DND-41 (cell line): Measurements from ENCODE around the gene ADPGK.
"Not testable (repeated sequence)": the region's sequence is repeated elsewhere in the genome, so short reads cannot be mapped to it uniquely, and the experiment has no call there.

Experiments
- ATAC-seq: fragments of 200-7000 bp; cut with Tn5 transposase; 3 replicates; pipeline ENCODE4 v1.9.1; 2021; ENCODE audit warnings: low read depth; ENCODE audit not compliant: insufficient read depth
- DNase-seq: peaks from one replicate; pipeline ENCODE4 v3.0.0-alpha.2; 2020
- H2AFZ ChIP-seq: 2 replicates; pipeline ENCODE4 v1.6.0; 2012; ENCODE audit warnings: low read depth, low read length
- H3K27ac ChIP-seq: 2 replicates; pipeline ENCODE4 v1.5.1; 2012; ENCODE audit warnings: low read length, inconsistent platforms
- H3K27me3 ChIP-seq: fragments of 200-600 bp; sonication (generic); 2 replicates; pipeline ENCODE4 v1.6.0; 2012; ENCODE audit warnings: low read length, mild to moderate bottlenecking, inconsistent platforms; ENCODE audit not compliant: insufficient read depth, poor library complexity
- H3K36me3 ChIP-seq: 2 replicates; pipeline ENCODE4 v1.5.1; 2012; ENCODE audit warnings: low read length, inconsistent platforms; ENCODE audit not compliant: insufficient read depth
- H3K4me1 ChIP-seq: 2 replicates; pipeline ENCODE4 v1.5.1; 2012; ENCODE audit warnings: mild to moderate bottlenecking, low read length; ENCODE audit not compliant: insufficient read depth
- H3K4me2 ChIP-seq: 2 replicates; pipeline ENCODE4 v1.6.0; 2012; ENCODE audit warnings: mild to moderate bottlenecking, moderate library complexity, low read length, inconsistent platforms; ENCODE audit not compliant: insufficient read depth
- H3K4me3 ChIP-seq, 2 experiments: fragments of 200-600 bp in 1 of 2; shearing (Covaris generic) in 1 of 2; 2 replicates each; pipeline ENCODE4 v1.5.1; 2012 to 2016; ENCODE audit warnings: inconsistent platforms in 2 of 2, low read length in 2 of 2, mild to moderate bottlenecking in 2 of 2, low read depth in 1 of 2, moderate library complexity in 1 of 2
- H3K79me2 ChIP-seq: 2 replicates; pipeline ENCODE4 v1.6.0; 2012; ENCODE audit warnings: low read length, inconsistent platforms; ENCODE audit not compliant: insufficient read depth
- H3K9ac ChIP-seq: 2 replicates; pipeline ENCODE4 v1.6.0; 2012; ENCODE audit warnings: low read depth, mild to moderate bottlenecking, inconsistent platforms, low read length, moderate library complexity
- H3K9me3 ChIP-seq: 2 replicates; pipeline ENCODE4 v1.5.1; 2012; ENCODE audit warnings: low read length, moderate library complexity, mild to moderate bottlenecking, inconsistent platforms; ENCODE audit not compliant: insufficient read depth, severe bottlenecking
- H4K20me1 ChIP-seq: 2 replicates; pipeline ENCODE4 v1.6.0; 2012; ENCODE audit warnings: low read length; ENCODE audit not compliant: insufficient read depth
- EZH2 ChIP-seq: IDR thresholded peaks from 3 replicates; pipeline ENCODE4 v1.6.1; 2012; ENCODE audit warnings: borderline replicate concordance, low read depth, mild to moderate bottlenecking, moderate library complexity, low read length, inconsistent platforms; ENCODE audit not compliant: severe bottlenecking
- TF ChIP-seq, protein P1 (sequence below): IDR thresholded peaks from 2 replicates; pipeline ENCODE4 v1.5.1; 2012; ENCODE audit warnings: borderline replicate concordance, low read length, moderate library complexity, mild to moderate bottlenecking; ENCODE audit not compliant: poor library complexity, severe bottlenecking; ENCODE audit errors: extremely low read depth

ADPGK gene

DNA sequence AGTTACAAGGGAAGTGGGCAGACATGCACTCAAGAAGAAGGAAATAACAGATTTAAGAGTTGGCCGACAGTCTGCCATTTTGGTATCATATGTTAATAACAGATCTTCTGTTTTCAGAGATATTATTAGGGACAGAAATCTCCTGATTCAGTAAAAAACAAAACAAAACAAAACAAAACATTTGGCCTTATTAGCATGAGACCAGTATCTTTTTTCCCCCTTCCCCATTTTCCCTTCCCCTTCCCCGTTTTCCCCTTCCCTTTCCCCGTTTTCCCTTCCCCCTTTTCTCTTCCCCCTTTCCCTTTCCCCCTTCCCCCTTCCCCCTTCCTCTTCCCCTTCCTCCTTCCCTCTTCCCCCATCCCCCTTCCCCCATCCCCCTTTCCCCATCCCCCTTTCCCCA lies 58.1 kb downstream of the ADPGK start:
- Histone ChIP-seq H3K9me3 (no peaks in the 10 kb centered on the region), H3K27ac (no peak overlapping the region), H3K36me3 (no peaks in the 10 kb centered on the region), H2AFZ (no peak overlapping the region), H3K4me2 (no peak overlapping the region), H3K4me3 (no peak overlapping the region), H3K4me1 (no peaks in the 10 kb centered on the region), H3K79me2 (no peaks in the 10 kb centered on the region), H3K9ac (no peak overlapping the region), H4K20me1 (no peaks in the 10 kb centered on the region), H3K27me3 (no peaks in the 10 kb centered on the region)
- ATAC-seq (no peak), DNase-seq (no peak)
- no peak for TF ChIP-seq EZH2
- TF ChIP-seq, protein P1, sequence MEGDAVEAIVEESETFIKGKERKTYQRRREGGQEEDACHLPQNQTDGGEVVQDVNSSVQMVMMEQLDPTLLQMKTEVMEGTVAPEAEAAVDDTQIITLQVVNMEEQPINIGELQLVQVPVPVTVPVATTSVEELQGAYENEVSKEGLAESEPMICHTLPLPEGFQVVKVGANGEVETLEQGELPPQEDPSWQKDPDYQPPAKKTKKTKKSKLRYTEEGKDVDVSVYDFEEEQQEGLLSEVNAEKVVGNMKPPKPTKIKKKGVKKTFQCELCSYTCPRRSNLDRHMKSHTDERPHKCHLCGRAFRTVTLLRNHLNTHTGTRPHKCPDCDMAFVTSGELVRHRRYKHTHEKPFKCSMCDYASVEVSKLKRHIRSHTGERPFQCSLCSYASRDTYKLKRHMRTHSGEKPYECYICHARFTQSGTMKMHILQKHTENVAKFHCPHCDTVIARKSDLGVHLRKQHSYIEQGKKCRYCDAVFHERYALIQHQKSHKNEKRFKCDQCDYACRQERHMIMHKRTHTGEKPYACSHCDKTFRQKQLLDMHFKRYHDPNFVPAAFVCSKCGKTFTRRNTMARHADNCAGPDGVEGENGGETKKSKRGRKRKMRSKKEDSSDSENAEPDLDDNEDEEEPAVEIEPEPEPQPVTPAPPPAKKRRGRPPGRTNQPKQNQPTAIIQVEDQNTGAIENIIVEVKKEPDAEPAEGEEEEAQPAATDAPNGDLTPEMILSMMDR, result no peak

- H3K27me3 ChIP-seq, result no peaks in the 10 kb centered on the region
These were observed 59.5 kb downstream of the ADPGK start for GRCh38 chr15:72724028-72724427.

DNA sequence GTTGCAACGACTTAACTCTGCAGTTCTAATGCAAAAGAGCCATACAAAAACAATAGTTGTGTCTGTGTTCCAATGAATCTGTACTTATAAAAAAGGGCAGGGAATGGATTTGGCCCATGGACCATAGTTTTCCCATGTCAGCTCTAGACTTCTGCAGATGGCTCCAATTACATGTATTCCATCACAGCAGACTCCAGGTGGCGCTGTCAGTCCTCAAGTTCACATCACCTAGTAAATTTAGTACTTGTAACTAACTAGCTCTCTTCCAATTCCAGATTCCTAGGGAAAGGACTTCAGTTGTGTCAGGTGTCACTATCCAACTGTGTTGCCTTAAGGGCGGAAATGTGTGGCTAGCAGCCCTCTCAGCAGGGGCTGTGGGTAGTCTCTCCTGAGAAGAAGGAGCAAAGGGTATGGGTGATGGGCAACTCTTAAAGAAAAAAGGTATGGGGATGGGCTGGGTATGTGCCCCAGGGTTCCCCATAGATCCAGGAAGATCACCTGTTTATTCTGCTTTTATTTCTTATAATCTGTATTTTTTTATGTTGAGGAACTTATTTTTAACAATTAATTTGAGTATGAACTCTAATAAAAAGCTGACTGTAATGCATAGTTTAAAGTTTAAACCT lies 61.4 kb downstream of the ADPGK start:
- H3K9me3 ChIP-seq, result no peaks in the 10 kb centered on the region
- no peak overlapping the region for H2AFZ ChIP-seq
- DNase-seq (peak; percentile 66), ATAC-seq (peak; percentile 68)
- H3K27ac ChIP-seq, result no peak overlapping the region
- no peaks in the 10 kb centered on the region for H3K4me1 ChIP-seq
- no peaks in the 10 kb centered on the region for H3K27me3 ChIP-seq
- H3K79me2 ChIP-seq, result no peaks in the 10 kb centered on the region
- no peaks in the 10 kb centered on the region for H4K20me1 ChIP-seq
- H3K36me3 ChIP-seq, result no peaks in the 10 kb centered on the region
- H3K9ac ChIP-seq, result no peak overlapping the region
- H3K4me3 ChIP-seq, result no peak overlapping the region
- no peak overlapping the region for H3K4me2 ChIP-seq
- TF ChIP-seq, protein P1, result peak; percentile 84
- no peak for TF ChIP-seq EZH2

More at GRCh38 chr15:72724028-72724427, 59.5 kb downstream of the ADPGK start:
- Histone ChIP-seq H3K4me2 (no peak overlapping the region), H3K27ac (no peak overlapping the region), H3K9me3 (no peaks in the 10 kb centered on the region), H2AFZ (no peak overlapping the region), H3K79me2 (no peaks in the 10 kb centered on the region), H3K36me3 (no peaks in the 10 kb centered on the region), H3K9ac (no peak overlapping the region), H3K4me1 (no peaks in the 10 kb centered on the region), H4K20me1 (no peaks in the 10 kb centered on the region), H3K4me3 (no peak overlapping the region)
- DNase-seq (no peak), ATAC-seq (no peak)
- TF ChIP-seq, protein P1, result no peak
- no peak for TF ChIP-seq EZH2

DNA sequence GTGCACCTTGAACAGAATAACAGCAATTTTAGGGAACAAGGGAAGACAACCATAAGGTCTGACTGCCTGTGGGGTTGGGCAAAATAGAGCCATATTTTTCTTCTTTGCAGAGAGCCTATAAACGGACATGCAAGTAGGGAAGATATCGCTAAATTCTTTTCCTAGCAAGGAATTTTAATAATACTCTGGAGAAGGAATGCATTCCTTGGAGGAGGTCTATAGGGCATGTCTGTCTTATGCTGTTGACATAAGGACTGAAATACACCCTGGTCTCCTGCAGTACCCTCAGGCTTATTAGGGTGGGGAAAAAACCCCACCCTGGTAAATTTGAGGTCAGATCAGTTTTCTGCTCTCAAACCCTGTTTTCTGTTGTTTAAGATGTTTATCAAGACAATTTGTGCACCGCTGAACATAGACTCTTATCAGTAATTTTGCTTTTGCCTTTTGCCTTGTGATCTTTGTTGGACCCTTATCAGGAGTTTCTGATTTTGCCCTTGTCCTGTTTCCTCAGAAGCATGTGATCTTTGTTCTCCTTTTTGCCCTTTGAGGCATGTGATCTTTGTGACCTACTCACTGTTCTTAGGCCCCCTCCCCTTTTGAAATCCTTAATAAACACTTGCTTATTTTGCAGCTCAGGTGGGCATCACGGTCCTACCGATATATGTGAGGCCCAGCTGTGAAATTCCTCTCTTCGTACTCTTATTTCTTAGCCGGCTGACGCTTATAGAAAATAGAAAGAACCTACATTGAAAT lies 74.8 kb downstream of the ADPGK start:
- H3K27me3 ChIP-seq, H3K9me3 ChIP-seq, H3K27ac ChIP-seq, H3K79me2 ChIP-seq, H3K9ac ChIP-seq, H2AFZ ChIP-seq, H3K4me1 ChIP-seq, H3K4me3 ChIP-seq, H4K20me1 ChIP-seq, DNase-seq, ATAC-seq, H3K4me2 ChIP-seq, H3K36me3 ChIP-seq: not testable (repeated sequence)
